NT2/D1 (cell line): ENCODE results near the gene RHOU.
A peak's percentile ranks its signal among the peaks of the same experiment; 100 is the strongest.

Experiments used
- DNase-seq: peaks from one replicate; pipeline ENCODE4 v3.0.0-alpha.2; 2011; ENCODE audit warnings: low read depth, low spot score
- H3K27me3 ChIP-seq: 2 replicates; pipeline ENCODE4 v1.6.0; 2011; ENCODE audit warnings: mild to moderate bottlenecking; ENCODE audit not compliant: insufficient read length, insufficient read depth
- H3K36me3 ChIP-seq: 2 replicates; pipeline ENCODE4 v1.6.1; 2011; ENCODE audit warnings: mild to moderate bottlenecking, low read length, mixed read lengths; ENCODE audit not compliant: insufficient read depth, insufficient read length
- H3K4me1 ChIP-seq: 2 replicates; pipeline ENCODE4 v1.5.1; 2011; ENCODE audit not compliant: insufficient read depth, insufficient read length
- H3K4me3 ChIP-seq: 2 replicates; pipeline ENCODE4 v1.5.1; 2011; ENCODE audit warnings: low read depth; ENCODE audit not compliant: insufficient read length
- H3K9ac ChIP-seq: 2 replicates; pipeline ENCODE4 v1.6.0; 2011; ENCODE audit warnings: low read depth; ENCODE audit not compliant: insufficient read length
- H3K9me3 ChIP-seq: 2 replicates; pipeline ENCODE4 v1.5.1; 2011; ENCODE audit warnings: mild to moderate bottlenecking, low read length; ENCODE audit not compliant: insufficient read depth
- SUZ12 ChIP-seq: IDR thresholded peaks from 2 replicates; pipeline ENCODE4 v1.6.1; 2011; ENCODE audit not compliant: insufficient read length, insufficient read depth; ENCODE audit errors: extremely low read depth
- YY1 ChIP-seq: IDR thresholded peaks from 2 replicates; pipeline ENCODE4 v1.6.1; 2011; ENCODE audit not compliant: insufficient read length, insufficient read depth
- ZNF274 ChIP-seq: IDR thresholded peaks from 2 replicates; pipeline ENCODE4 v1.6.1; 2011; ENCODE audit warnings: mild to moderate bottlenecking, low read depth, low read length

Gene RHOU

DNA sequence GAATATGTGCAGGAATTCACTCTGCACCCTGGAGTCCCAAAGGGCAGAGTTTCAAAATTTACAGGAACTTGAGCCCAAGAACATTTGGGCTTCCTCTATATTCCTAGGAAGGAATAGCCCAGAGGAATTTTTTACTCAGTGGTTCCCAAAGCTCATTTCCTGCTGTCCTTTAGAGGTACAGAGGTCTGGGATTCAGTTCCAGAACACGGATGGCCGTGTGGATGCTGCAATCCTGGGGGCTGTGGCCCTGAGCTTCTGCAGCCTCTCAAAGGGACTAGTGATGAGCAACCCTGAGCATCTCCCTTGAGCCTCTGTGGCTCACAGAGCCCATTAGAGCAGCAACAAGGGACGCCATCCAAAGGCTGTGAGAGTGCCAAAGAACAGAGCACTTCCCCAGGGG is 10.1 kb upstream of the RHOU start:
- peaks cover 2% of the 10 kb centered on the region for H3K4me1 ChIP-seq
- no peak overlapping the region for H3K9ac ChIP-seq
- no peak overlapping the region for H3K4me3 ChIP-seq
- H3K36me3 ChIP-seq: no peaks in the 10 kb centered on the region
- no peaks in the 10 kb centered on the region for H3K27me3 ChIP-seq
- DNase-seq: no peak
- TF ChIP-seq SUZ12 (no peak), YY1 (no peak), ZNF274 (no peak)
- H3K9me3 ChIP-seq: no peaks in the 10 kb centered on the region

DNA sequence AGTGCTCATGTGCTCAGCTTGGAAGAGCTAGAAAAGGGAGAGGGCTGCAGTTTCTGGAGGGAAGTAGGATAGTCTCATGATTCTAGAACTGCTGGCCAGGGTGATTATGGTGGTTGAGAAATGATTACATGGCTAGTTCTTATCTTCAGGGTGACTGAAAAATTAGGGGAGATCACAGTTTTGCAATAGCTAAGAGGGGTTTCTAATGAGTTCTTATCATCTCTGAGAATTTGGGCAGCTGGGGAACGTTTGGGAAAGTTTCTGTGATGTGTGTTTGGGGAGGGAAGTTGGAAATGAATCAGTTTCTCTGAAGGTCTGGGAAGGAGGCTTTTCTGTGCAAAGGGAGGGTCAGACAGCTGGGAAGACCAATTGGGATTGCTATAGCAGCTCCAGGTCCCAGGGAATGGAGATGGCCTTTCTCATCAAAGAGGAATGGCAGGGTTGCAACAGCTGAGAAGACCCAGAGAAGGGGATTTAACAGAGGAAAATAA is 7.6 kb upstream of the RHOU start:
- Histone ChIP-seq H3K4me3 (no peak overlapping the region), H3K4me1 (peaks cover 2% of the 10 kb centered on the region), H3K36me3 (no peaks in the 10 kb centered on the region), H3K27me3 (no peaks in the 10 kb centered on the region), H3K9ac (no peak overlapping the region), H3K9me3 (no peaks in the 10 kb centered on the region)
- DNase-seq: no peak
- no peak for TF ChIP-seq SUZ12
- no peak for TF ChIP-seq YY1
- no peak for TF ChIP-seq ZNF274

DNA sequence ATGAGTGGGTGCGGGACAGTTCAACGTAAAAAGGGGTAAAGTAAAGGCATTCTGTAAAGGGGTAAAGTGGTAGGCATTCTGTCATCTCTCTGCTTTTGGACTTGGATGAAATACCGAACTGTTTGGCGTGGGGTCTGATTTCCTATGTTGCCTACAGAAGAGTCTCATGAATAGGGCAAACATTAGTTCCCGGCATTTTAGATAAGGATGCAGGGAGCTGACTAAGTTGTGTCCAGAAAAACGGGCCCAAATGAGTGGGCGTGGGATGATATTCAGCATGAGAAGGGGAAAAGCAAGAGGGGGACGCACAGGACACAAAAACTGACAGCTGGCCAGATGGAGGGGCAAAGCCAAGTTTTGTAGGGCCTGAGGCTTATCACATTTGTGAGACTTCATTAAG is 2.9 kb upstream of the RHOU start:
- H3K4me1 ChIP-seq: no peaks in the 10 kb centered on the region
- no peaks in the 10 kb centered on the region for H3K9me3 ChIP-seq
- no peaks in the 10 kb centered on the region for H3K36me3 ChIP-seq
- no peak for DNase-seq
- H3K4me3 ChIP-seq: no peak overlapping the region
- no peak overlapping the region for H3K9ac ChIP-seq
- H3K27me3 ChIP-seq: peaks cover 28% of the 10 kb centered on the region
- TF ChIP-seq SUZ12 (no peak), ZNF274 (no peak), YY1 (no peak)

DNA sequence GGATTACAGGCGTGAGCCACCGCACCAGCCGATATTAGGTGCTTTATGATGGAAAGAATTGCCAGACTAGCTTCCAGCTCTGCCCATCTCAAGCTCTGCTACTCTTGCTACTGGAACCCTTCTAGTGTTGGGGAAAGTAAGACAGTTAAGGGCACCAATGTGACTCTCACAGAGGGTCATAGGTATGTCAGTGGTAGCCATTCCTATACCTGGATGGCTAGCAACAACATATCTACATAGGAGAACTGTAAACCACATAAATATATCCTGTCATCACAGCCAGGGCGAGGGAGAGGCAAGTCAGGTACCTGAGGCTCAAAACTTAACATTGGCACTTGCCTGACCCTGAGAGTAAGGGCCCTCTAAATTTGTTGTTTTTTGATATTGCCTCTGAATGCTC is 1.7 kb upstream of the RHOU start:
- no peak overlapping the region for H3K9ac ChIP-seq
- no peak overlapping the region for H3K4me3 ChIP-seq
- TF ChIP-seq YY1: no peak
- no peak for TF ChIP-seq ZNF274
- no peak for TF ChIP-seq SUZ12
- H3K4me1 ChIP-seq: no peaks in the 10 kb centered on the region
- no peaks in the 10 kb centered on the region for H3K9me3 ChIP-seq
- peaks cover 11% of the 10 kb centered on the region for H3K36me3 ChIP-seq
- DNase-seq: no peak
- H3K27me3 ChIP-seq: peaks cover 28% of the 10 kb centered on the region

DNA sequence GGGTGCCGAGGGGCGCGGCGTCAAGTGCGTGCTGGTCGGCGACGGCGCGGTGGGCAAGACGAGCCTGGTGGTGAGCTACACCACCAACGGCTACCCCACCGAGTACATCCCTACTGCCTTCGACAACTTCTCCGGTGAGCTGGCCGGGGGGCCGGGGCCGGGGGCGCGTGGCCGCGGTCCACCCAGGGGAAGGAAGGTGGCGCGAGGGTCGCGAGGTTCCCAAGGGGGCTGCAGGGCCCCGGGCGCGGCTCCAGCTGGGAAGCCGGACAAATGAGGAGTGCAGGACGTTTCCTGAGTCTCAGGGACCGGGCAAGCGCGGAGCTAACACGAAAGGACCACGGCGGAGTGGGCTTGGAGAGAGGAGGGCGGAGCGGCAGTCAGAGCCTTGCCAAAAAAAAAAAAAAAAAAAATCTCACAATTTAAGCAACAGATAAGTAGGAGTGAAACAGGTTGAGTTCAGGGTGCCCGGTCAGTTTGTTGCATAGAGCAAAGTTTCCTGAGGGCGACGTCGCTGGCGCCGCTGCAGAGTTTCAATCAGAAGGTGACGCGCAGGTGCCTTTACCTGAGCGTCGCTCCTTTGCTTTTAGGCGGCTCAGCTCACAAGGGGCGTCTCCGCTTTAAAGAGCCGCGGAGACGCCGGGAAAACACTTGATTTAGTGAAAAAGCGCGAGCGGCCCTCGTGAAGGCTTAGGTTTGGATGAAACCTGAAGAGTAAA is 750 bp downstream of the RHOU start:
- peaks cover 28% of the 10 kb centered on the region for H3K27me3 ChIP-seq
- H3K4me3 ChIP-seq: peak overlapping the region; percentile 68

DNA sequence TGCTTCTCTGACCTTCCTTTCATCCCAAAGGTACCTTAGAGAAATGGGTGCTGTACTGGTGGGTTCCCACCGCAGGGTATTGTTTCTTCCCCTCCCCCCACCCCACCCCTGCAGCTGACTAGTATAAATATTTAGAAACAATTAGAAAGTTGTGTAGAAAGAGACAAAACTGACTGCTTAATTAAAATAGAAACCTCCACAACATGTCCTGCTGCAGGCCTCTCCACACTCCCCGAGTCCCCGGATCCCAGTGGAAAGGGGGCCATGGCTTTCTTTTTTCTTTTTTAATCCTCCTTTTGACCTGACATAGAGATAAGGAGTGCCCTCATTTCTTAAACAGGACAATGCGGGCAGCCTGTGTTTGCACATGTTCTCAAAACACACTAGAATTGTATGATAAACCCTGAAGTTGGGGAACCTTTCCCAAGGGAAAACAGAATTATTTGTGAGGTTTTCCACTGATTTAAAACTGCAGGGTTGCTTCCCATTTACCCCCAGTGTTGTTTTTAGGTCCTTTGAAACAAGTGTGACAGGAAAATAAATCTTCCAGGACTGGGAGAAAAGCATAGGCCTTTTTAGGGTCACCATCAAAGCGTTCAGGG is 1.7 kb downstream of the RHOU start:
- no peaks in the 10 kb centered on the region for H3K9me3 ChIP-seq
- H3K36me3 ChIP-seq: peaks cover 38% of the 10 kb centered on the region
- peaks cover 28% of the 10 kb centered on the region for H3K27me3 ChIP-seq
- TF ChIP-seq ZNF274 (no peak), SUZ12 (no peak), YY1 (no peak)
- no peaks in the 10 kb centered on the region for H3K4me1 ChIP-seq
- H3K9ac ChIP-seq: no peak overlapping the region
- no peak for DNase-seq
- H3K4me3 ChIP-seq: peak overlapping the region; percentile 68

More for the DNA sequence above, 750 bp downstream of the RHOU start:
- Histone ChIP-seq H3K9me3 (no peaks in the 10 kb centered on the region), H3K36me3 (peaks cover 29% of the 10 kb centered on the region), H3K9ac (peak overlapping the region; percentile 65), H3K4me1 (no peaks in the 10 kb centered on the region)
- DNase-seq: no peak
- TF ChIP-seq ZNF274 (no peak), YY1 (no peak), SUZ12 (no peak)

DNA sequence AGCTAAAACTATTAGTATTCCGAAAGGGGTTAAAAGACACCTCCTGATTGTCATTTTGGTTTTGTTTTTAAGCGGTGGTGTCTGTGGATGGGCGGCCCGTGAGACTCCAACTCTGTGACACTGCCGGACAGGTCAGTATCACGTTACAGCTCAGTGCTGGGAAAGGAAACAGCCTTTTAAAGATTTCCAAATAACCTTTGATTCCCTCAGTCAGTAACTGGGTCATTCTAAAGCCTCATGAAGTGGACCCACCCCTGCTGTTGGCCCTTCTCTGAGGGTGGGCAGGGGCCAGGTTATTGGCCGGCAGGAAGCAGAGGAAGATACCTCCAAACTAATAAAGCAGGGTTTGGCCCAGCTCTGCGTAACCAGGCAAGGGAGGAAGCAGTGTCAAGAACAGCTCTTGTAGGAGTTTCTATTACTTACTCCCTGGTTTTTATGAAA is 2.3 kb downstream of the RHOU start:
- H3K9ac ChIP-seq: no peak overlapping the region
- H3K4me3 ChIP-seq: no peak overlapping the region

More for the DNA sequence above, 2.3 kb downstream of the RHOU start:
- DNase-seq: no peak
- Histone ChIP-seq H3K36me3 (peaks cover 45% of the 10 kb centered on the region), H3K4me1 (no peaks in the 10 kb centered on the region), H3K9me3 (no peaks in the 10 kb centered on the region), H3K27me3 (peaks cover 28% of the 10 kb centered on the region)
- TF ChIP-seq YY1 (no peak), SUZ12 (no peak), ZNF274 (no peak)
